ENCODE measurements around the gene RCSD1.
A peak's percentile ranks its signal among the peaks of the same experiment; 100 is the strongest.

The RCSD1 gene

DNA sequence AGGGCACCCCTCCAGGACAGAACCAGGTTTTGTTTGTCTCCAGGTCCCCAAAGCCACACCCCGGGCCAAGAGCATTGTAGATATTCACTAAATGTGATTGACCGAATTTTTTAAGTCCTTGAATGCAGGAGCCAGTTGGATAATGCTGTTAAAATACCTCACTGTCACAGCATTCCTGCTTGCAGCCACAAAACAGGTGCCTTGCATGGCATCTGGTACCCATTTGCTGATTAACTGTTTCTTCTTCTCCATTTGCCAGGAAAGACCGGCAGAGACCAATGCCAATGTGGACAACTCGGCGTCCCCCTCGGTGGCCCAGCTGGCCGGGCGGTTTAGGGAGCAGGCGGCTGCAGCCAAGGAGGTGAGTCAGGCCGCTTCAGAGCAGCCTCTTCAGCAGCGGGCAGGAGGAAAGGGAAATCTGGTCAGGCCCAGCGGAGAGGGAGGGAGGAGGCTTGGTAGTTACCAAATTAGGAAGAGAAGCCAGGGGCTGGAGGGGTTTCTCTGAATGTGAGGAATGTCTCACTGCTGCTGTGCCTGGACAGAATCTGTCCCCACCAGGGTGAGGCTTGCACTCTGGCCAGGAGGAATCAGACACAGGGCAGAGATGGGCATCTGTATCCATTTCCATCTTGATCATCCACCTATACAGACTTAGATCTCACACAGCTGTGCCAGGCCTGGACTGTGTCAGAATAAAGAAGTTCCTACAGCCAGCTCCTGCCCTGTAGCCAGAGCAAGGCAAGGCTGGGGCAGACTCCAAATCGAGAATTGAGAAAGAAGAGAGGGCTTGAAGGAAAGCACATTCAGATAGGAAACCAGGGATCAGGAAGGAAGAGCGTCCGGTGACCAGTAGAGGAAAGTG, 53.8 kb downstream of the RCSD1 start:
- no peak for DNase-seq (ENCODE audit: low read depth in 1 of 2, low spot score in 1 of 2)

DNA sequence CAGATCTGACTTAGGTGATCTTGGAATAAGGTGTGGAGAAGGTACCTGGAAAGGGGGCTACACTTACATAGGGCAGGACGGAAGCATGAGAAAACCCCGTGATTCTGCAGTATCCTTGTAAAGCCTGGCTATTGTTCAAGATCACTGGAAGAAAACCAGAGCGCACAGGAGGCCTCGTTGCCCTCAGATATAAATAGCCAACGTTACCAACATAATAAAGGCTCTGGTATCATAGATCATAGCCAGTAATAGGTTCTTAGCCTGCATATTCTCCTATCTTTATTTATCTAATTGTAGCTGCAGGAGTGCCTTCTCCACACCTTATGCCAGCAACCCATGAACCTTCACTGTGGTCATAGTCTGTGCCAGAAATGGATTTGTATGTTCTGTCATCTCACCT, 55.8 kb downstream of the RCSD1 start:
- DNase-seq (ENCODE audit: low read depth in 1 of 2, low spot score in 1 of 2), result no peak

DNA sequence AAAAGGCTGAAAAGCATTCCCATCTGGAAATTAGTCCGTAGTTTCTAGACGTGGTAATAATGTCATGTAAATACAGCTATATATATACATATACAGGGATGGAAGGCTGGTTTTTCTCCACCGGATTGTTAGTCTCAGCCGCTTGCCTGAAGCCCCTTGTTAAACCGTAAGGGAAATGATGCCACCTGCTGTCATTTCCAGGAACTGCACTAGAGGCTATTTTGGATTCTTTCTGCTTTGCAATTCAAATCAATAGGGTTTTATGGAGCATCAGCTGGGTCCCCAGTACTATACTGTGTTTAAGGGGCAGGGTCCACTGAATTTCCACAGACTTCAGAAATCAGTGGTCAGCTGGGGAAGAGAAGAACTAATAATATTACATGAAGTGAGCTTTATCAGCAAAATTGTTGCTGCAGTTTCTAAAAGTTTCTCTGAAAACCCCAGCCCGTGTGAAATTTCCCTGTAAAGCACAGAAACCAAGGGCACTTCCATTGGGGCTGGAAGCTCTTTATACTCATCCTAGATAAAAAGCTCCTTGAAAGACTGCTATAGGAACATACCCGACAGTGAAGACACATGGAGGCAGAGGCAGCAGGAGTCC, 58.0 kb downstream of the RCSD1 start:
- DNase-seq (ENCODE audit: low read depth in 1 of 2, low spot score in 1 of 2), result peak; percentile 68 to 82

GRCh38 chr1:167689567-167689920, 59.5 kb downstream of the RCSD1 start:
- DNase-seq (ENCODE audit: low read depth in 1 of 2, low spot score in 1 of 2), result no peak

DNA sequence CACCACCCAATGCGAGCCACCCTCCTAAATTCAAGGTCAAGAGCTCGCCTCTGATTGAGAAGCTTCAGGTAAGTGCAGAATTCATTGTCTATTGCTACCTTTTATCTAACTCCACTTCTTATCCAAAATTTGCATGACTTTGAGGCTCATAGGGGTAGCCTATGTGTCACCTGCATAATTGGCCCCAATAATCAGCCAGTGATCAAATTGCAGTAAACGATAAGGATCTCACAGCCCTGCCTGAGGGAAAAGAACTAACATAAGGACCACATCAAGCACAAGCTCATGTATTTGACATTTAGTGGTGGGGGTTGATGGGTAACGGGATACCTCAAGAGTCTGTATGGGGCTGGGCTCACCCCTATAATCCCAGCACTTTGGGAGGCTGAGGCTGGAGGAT, 60.0 kb downstream of the RCSD1 start:
- no peak for DNase-seq (ENCODE audit: low read depth in 1 of 2, low spot score in 1 of 2)

DNA sequence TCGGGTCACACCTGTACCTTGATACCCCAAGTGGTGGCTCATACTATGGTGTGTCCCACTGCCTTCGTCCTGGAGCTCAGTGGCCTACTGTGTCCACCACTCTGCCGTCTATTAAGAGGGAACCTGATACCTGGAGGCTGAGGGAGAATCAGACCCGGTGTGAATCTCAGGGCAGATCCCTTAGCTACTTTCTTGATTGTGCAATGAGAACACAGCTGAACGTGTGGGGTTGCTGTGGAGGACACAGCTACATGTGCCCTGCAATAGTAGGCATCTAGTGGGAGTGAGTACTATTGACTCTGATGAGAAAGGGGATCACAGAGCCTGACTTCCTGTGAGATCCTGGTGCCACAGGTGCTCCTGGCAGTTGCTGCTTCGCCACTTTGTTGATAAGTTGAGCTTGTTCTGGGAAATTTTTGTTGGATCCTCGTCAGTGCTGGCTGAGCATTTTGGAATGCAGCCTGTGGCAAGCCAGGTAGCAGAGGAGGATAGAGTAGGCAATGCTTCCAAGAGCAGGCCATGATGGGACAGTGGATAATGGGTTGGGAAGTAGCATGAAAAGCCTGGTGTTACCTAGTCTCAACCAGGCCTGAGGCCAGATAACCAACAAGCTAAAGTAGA, 63.5 kb downstream of the RCSD1 start:
- no peak for DNase-seq (ENCODE audit: low read depth in 1 of 2, low spot score in 1 of 2)

- DNase-seq (ENCODE audit: low read depth in 1 of 2, low spot score in 1 of 2), result no peak
Measured at GRCh38 chr1:167694691-167695090, 64.7 kb downstream of the RCSD1 start.

GRCh38 chr1:167695147-167695546, 65.1 kb downstream of the RCSD1 start:
- DNase-seq (ENCODE audit: low read depth in 1 of 2, low spot score in 1 of 2), result no peak

DNA sequence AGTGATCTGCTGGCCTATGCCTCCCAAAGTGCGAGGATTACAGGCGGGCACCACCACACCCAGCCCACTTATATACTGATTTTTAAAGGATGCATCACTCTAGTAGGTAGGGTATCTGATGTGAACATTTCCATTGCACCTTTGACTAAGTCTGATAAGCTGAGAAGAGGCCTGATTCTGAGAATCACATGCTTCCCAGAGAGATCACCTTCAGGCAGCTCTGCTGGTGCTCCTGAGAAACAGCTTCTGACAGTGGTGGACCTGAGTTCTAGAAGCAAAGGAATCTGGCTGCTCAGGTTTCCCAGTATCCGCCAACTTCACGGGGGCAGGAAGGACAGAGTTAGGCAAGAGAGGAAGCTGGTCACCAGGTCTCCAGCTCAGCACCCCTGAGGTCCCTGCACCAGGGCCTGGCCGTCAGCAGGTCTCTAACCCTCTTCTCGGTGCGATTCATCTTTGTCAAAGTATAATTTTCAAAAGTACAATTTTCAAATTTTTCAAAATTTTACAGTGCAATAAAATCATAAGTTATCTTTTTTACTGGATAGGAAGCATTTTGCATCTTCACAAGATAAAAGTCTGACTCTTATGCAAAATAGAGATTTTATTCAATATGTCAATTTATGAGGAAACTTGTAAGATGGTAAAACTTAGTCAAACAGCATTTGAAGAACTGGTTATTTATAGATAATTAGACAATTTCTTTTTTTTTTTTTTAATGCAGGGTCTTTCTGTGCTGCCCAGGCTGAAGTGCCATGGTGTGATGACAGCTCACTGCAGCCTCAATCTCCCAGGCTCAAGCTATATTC, 65.9 kb downstream of the RCSD1 start:
- DNase-seq (ENCODE audit: low read depth in 1 of 2, low spot score in 1 of 2), result no peak

DNA sequence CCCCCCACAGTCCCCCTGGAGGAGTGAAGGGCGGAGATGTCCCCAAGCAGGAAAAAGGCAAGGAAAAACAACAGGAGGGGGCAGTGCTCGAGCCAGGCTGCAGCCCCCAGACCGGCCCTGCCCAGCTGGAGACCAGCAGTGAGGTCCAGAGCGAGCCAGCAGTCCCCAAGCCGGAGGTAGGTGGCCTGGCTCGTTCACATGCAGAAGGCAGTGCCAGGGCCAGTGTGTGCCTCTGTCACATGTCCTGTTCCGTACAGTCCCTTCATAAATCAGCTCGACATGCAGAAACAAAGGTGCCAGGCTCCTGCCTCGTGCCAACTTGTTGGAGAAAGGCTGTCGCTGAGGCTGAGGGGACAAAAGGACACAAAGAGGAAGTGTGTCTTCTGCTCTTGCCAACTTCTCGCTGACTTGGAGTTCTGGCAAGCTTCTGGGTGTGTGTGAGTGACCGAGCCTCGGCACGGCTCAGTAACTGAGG, 67.7 kb downstream of the RCSD1 start:
- no peak for DNase-seq (ENCODE audit: low read depth in 1 of 2, low spot score in 1 of 2)

GRCh38 chr1:167698313-167698712, 68.3 kb downstream of the RCSD1 start:
- no peak for DNase-seq (ENCODE audit: low read depth in 1 of 2, low spot score in 1 of 2)

DNA sequence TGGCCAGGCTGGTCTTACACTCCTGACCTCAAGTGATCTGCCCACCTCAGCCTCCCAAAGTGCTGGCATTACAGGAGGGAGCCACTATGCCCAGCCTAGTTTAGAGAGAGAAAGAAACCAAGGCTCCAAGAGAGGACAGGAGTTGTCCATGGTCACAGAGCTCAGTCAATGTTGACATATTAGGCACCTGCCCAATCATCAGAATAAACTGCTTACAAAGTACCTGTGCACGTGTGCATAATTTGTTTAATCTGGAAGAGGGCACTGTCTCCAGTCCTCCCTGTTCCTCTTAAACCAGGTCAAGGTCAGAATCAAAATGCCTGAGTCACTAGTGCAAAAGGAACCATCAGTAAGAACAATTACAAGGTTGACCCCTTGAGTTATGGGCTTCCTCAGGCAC, 71.5 kb downstream of the RCSD1 start:
- DNase-seq (ENCODE audit: low read depth in 1 of 2, low spot score in 1 of 2), result no peak

DNA sequence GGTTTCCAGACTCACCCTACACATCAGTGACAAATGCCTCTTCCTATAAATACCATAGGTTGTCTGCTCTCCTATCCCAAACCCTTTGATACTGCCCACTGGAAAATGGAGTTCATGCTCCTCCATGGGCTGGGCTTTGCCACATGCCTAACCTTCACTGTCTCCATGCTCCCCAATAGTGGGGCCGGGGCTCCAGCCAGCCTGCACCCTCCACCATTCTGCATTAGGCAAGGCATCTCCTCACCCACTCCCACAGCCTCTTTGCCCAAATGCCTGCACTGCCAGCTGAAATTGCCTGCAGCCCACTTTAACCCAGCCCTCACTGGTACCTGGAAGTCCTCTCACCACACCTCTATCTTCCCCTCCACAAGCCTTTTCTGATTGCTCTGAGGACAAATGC, 73.5 kb downstream of the RCSD1 start:
- no peak for DNase-seq (ENCODE audit: low read depth in 1 of 2, low spot score in 1 of 2)

DNA sequence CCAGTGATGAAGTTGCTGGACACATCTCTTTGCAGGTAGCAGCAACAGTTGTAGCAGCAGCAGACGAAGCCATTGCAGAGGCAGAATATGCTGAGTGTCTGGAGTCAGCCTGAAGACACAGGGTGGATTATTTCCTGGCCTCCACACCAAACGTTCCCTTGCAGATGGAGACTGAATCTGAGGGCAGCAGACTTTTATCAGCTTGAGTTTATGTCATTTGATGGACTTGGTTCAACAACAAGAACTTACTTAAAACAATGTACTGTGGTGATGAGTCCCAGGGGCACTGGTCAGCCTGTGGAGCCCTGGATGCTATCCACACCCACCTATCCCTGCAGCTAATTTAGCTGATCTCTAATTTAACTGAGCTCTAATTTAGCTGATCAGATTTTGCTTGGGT, 74.7 kb downstream of the RCSD1 start:
- no peak for DNase-seq (ENCODE audit: low read depth in 1 of 2, low spot score in 1 of 2)

- DNase-seq (ENCODE audit: low read depth in 1 of 2, low spot score in 1 of 2), result no peak
Measured at GRCh38 chr1:167705250-167705649, 75.2 kb downstream of the RCSD1 start.

GRCh38 chr1:167706363-167706762, 76.3 kb downstream of the RCSD1 start:
- no peak for DNase-seq (ENCODE audit: low read depth in 1 of 2, low spot score in 1 of 2)

DNA sequence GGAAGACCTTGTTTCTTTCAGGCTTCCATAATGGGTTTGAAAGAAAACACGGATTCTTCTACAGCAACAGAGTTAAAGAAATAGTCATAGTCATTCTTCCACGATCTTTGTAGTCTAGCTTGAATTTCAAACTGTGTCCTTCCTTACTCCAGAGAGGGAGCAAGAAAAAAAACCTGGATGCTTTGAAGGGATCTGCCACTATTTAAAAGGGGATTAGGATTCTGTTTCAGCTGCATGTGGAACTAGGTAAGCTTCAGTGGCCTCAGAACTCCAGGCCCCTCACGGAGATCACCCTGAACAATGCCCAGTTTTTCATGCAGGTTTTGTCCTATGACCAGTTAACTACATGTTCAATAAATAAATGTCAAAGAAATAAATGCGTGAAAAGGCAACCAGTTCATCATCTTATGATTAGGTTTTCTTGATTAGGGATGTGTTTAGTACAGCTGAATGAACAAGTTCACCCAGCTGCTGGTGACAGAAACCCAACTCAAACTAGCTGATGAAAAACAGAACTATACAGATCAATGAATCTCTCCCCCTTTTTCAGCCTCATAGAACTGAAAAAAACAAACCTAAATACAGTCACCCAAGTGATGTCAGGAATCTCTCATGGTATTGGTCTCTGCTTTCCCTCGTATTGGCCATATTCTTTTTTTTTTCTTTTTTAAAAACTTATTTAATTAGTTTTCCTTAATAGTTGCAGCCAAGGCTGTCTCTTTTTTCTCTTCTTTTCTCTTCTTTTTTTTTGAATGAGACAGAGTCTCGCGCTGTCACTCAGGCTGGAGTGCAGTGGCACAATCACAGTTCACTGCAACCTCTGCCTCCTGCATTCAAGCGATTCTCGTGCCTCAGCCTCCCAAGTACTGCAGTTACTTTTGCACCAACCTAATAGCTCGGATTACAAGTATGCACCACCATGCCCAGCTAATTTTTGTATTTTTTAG, 77.2 kb downstream of the RCSD1 start:
- no peak for DNase-seq (ENCODE audit: low read depth in 1 of 2, low spot score in 1 of 2)

GRCh38 chr1:167707942-167708341, 77.9 kb downstream of the RCSD1 start:
- no peak for DNase-seq (ENCODE audit: low read depth in 1 of 2, low spot score in 1 of 2)

- DNase-seq (ENCODE audit: low read depth in 1 of 2, low spot score in 1 of 2), result no peak
Measured at GRCh38 chr1:167708940-167709389, 78.9 kb downstream of the RCSD1 start.

DNA sequence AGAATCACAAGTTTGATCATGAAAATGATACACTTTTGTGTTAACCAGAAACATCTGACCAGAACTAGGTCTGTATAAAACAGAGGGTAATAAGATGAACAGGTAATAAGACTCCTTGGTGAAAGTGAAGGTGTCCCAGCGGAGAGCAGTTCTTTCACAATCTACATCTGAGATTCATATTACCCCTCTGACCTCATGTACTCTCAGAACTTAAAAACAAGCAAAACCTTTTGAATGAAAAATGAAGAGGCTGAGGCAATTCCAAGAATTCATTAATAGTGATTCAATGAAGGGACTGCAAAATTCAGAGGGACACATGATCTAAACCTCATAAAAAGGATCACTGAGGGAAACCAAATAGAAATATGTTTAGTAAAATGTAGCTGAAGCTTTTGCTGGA, 80.8 kb downstream of the RCSD1 start:
- DNase-seq (ENCODE audit: low read depth in 1 of 2, low spot score in 1 of 2), result no peak

Data from activated CD4-positive, alpha-beta T cell treated with anti-CD3 and anti-CD28 coated beads, Interleukin-2, amount 50 U/mL, for 24 hours (primary cell).